Fibroblast of skin of left biceps (primary cell): ENCODE measurements around the gene CFP.
"Not testable (repeated sequence)": the region's sequence is repeated elsewhere in the genome, so short reads cannot be mapped to it uniquely, and the experiment has no call there.

Experiments used
- DNase-seq, 2 experiments: peaks; one replicate each; pipeline ENCODE4 v3.0.0-alpha.2; 2013; ENCODE audit warnings: low read depth in 2 of 2

The CFP gene

DNA sequence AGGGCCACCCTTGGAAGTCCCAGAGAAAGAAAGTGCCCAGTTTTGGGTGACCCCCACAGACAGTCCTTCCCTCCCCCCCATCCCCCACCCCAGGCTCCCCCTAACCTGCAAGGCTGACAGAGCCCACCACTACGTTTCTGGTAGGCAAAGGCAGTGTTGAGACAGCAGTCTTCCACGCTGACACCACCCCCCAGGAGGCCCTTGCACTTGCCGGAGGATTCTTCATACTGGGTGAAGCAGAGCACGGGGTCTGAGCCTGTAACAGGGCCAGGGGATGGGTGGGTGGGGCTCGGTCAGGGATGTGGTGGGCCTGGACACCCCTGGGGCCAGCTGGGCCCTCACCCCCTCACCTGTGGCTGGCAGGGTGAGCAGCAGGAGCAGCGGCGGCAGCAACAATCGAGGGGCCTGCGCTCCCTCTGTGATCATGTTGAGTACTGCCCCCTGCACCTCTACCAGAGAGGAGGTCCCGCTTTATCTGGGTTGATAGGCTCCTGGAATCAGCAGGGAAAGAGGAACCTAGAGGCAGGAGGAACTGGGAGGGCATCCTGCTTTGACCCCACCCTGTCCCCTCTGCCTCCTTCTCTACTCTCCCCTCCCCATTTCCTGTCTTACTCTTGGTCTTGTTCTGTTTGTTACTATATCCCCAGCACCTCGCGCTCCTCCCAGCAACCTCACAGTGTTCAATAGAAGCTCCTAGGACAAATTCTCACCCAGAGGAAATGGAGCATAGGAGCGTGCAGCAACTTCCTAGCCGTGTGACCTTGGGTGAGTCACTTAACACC, at the start of gene CFP:
Gene CFP, minus strand, starts transcription at position 512 of the 782 bp plus-strand sequence. Its CDS starts 86 bp downstream, at position 426.
- no peak for DNase-seq

DNA sequence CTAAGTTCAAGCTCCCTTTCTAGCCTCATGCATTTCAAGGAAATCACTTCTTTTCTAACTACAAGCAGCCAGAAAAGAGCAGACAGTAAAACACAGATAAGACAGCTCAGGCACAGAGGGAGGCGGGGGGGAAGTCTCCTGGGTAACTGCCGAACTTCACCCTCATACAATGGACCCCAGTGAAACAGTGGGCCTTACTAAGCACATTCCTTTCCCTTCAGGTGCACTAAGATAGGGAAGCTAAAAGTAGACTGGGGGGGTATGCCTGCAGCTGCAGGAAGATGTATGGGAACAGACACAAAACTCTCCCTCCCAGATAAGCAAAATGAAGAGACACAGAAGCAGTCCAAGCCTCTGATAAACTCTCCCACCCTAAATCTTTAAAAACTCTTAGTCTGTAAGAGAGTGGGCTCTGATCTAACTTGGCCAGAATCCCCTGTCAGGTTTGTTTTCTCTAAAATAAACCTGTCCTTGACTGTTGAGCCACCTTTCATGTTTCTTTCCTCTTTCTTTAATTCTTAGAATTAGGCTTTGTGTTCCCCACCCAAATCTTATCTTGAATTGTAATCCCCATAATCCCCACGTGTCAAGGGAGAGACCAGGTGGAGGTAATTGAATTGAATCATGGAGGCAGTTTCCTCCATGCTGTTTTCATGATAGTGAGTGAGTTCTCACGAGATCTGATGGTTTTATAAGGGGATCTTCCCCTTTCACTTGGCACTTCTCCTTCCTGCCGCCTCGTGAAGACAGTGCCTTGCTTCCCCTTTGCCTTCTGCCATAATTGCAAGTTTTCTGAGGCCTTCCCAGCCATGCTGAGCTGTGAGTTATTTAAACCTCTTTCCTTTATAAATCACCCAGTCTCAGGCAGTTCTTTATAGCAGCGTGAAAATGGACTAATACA, 46.5 kb upstream of the CFP start:
- not testable (repeated sequence) for DNase-seq

DNA sequence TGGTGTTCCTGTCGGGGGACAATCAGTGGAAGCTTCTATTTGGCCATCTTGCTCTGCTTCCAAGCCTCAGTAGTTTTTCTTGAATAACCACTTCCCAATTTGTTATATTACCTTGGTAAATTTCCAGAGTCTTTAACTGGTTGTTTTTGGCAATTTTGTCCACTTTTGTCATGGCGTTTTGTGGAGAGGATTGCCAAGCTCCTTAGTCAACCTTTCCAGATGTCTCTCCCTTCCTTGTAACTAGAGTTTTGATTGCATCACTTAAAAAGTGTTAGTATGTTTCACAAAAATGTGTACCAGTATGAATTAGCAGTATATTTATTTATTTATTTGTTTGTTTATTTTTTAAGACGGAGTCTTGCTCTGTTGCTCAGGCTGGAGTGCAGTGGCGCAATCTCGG, 45.0 kb upstream of the CFP start:
- no peak for DNase-seq

DNA sequence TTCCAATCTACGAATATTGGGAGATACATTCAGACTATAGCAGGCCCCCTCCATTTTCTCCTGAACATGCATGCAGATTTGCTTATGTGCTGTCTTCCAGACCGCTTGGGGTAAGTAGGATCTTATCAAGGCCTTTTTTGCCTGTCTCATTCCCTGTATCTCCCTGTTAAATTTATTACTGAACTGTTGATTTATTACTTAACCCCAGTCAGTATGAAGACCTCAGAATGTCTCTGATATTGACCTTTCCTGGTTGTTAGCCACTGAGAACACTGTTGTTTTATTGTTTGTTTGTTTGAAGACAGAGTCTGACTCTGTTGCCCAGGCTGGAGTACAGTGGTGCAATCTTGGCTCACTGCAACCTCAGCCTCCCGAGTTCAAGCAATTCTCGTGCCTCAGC, 36.1 kb upstream of the CFP start:
- not testable (repeated sequence) for DNase-seq

DNA sequence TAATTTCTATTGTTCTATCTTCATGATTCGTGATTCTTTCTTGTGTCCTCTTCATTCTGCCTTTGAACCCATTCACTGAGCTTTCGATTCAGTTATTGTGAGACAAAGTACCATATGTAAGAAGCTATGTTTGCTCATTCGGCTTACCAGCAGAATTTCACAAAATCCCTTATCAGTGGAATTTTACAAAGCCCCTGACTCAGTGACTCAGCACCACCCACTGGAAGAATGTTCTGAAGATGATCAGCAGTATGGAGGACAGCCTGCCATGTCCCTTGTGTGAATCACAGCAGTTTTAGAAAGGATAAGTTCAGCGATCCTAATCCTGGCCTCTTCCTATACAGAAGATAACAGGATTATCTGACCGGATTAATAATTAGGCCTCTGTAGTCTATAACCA, 35.0 kb upstream of the CFP start:
- no peak for DNase-seq

DNA sequence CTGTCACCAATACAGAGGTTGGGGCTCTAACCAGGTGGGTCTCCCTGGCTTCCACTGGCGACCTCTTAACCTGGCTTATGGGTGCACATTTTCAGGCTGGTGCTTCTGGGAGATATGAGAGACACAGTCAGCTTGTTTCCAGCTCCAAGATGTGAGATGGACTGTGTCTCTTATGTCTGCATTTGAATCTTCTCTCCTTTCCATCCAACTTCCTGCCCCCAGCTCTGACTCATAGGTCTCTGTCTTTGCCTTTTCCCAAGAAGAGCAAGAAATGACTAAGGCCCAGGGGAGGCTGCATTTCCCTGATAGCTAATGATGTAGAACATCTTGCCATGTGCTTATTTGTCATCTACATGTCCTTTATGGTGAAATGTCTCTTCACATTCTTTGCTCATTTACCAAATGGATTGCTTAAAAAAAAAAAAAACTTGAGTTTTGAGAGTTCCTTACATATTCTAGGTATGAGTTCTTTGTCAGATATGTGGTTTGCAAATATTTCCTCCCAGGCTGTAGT, 32.5 kb upstream of the CFP start:
- peak; percentile 82 to 87 for DNase-seq

DNA sequence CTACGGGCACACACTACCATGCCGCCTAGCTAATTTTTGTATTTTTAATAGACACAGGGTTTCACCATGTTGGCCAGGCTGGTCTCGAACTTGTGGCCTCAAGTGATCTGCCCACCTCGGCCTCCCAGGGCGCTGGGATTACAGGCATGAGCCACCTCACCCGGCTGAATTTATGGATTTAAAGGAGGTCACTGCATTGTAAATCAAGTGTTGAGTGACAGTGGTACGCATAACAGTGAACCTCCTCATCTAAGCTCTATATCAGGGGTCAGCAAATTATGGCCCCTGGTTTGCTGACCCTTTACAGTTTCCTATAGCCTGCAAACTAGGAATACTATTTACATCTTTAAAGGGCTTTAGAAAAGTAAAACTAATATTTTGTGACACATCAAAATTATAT, 31.8 kb upstream of the CFP start:
- DNase-seq: no peak

DNA sequence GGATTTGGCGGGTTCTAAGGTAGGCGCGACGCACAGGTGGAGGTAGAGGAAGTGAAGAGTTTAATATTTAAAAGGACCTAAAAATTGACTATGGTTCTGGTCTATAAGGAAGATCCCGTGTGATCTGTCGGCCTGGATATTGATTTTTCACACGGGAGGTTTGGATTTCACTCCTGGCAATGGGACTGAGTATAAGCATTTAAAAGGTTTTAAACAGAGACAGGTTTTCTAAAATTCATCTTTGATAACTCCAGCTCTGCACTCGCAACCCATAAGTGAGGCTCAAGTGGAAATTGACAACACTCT, 29.6 kb upstream of the CFP start:
- no peak for DNase-seq

DNA sequence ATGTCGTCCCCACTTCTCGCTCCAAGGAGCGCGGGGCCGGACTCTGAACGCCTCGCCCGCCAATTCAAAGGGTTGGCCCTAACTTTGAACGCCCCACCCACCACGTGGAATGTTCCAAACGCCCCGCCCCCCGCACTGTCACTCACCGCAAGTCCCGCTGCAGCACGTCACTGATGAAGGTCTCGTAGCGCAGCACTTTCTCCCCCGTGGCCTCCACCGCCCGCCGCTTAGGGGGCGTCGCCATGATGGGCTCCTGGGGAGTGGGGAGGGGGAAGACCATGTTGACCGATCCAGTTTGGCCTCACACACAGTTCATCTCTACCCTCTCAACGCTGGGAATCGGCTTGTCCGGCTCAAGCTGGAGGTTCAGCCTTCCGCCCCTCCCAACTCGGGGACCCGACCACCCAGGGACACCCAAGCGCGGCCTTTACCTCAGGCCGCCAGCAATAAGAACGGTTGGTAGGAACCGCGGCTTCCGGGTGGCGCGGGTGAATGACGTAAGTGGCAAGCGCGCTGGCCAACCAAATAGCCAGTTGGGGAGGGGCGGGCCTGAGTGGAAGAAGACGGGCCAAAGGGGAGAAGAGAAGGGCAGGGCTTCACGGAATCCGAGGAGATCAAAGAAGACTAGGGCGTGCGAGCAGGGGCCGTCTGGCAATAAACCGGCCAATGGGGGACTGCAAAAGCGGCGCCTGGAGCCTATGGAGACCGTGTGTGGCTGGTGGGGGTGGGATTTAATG, 29.1 kb upstream of the CFP start, which contains the start of gene UXT:
Gene UXT, minus strand, starts transcription at position 497 of the 737 bp plus-strand sequence. Its CDS starts 253 bp downstream, at position 244.
- DNase-seq: peak; percentile 91 to 92

DNA sequence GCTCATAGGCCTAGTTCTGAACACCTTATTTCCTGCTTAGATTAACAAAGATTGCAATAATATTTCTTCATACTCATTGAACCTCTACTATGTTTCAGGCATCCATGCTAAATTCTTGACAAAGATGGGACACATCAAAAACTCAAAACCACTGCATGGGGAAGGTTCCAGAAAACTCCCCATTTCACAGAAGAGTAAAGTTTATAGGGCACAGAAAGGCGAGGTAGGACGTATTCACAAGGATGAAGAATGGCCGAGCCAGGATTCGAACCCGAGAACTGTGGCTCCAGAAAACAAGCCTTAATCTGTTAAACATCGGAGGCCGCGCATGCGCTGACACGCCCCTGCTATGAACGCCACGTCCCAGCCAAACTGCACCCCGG, 28.6 kb upstream of the CFP start:
- no peak for DNase-seq

DNA sequence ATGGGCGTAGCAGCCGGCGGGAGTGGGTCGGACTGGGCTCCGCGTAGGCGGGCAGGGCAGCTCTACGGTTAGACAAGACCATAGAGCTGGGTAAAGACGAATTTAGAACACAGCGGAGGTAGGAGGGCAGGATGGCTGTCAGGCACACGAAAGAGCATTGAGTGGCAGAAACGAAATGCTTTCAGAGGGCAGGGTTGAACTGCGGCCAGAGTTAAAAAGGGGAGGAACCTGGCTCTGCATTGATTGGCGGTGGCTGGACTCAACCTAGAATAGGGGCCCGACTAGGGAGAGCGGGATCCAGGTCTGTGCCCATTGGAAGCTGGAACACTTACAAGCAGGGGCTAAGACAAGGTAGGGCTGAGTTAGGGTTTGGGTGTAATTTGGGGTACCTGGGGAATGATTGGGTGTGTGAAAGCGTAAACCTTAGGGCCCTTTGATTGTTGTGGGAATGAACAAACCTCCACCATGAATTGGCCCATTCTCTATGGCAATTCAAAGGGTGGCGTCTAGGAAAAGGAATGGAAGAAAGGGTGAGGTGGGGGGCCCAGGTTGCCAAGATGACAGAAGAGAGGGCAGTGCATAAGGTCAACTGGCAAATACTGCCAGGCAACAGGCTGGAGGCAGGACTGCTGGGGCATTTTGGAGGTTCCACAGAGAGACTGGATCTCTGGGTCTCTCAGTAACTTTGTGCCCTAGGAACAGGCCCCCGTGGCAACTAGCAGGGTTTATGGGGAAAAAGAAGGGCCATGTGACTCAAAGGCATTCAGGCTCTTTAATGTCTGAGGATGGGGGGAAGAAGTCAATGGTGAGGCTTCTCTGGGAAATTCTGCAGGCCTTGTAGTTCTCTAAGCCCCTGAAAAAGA, 21.5 kb upstream of the CFP start:
- DNase-seq: no peak

DNA sequence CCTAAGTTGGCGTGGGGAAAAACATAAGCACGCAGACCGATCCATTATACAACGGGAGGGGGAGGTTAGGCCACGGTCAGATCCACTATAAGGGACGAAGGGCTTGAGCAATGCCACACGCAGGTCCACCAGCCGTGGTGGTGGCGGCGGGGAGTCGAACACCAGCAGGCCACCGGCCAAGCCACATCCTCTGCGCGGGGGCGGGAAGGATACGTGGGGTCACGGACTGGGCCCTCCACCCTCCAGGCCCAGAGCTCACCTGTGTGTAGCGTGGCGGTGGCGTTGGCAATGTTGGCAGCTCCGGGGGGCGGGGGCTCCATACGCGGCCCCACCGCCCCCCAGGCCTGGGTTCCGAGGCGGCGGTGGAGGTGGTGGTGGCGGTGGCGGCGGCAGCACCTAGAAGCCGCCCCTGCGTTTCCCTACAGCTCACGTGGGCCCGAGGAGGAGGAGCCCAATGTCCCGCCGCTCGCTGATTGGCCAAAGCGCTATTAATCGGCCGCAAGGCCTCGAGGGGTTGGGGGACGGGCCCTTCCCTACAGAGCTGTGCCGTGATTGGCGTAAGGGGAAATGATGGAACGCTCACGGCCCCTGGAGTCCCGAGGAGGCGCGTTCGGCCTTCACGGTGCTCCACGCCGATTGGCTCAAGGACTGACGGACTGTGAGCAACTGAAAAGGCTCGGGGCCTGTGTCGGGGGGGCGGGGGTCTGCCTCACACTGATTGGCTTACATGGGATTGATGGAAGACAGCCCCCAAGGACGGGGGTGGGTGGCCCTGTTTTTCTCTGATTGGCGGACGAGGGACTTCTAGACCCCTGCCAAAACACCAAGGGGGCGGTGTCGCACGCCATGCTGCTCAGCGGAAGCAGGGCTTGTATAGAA, 20.7 kb upstream of the CFP start, which contains the start of gene ELK1:
Gene ELK1, minus strand, starts transcription at position 400 of the 879 bp plus-strand sequence. CDS start 9,122 bp downstream, outside the sequence.
- peak; percentile 96 for DNase-seq

DNA sequence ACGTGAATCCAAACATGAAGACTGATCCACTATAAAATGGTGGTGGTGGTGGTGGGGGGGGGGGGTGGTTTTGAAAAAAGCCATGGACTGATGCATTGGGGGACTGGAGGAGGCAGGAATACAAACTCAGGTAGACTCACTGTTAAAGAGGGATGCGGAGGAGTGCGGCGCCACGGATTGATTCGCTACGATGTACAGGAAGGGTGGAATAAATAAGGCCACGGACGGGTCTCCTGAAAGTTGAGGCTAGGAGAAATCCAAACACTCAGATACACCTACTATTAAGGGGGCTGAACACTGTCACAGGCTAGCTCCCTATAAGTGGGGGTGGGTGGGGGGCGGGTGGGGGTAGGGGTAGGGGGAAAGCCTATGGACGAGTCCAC, 20.0 kb upstream of the CFP start:
- DNase-seq: no peak

DNA sequence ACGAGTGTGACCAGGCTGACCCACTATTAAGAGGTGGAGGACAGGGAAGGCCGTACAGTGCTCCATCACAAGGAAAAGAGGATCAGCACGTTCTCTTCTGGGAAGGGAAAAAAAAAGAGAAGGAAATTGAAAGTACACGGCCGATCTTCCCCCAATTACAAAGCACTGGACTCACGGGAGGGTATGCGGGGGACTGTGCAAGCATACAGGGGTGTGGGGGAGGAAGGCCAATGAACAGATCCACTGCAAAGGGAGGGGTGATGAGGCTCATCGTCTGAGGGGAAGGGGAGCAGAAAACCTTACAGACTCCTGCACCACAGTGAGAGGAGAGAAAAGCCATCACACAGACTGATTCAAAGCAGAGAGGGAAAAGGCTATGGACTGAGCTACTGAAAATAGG, 19.5 kb upstream of the CFP start:
- no peak for DNase-seq

DNA sequence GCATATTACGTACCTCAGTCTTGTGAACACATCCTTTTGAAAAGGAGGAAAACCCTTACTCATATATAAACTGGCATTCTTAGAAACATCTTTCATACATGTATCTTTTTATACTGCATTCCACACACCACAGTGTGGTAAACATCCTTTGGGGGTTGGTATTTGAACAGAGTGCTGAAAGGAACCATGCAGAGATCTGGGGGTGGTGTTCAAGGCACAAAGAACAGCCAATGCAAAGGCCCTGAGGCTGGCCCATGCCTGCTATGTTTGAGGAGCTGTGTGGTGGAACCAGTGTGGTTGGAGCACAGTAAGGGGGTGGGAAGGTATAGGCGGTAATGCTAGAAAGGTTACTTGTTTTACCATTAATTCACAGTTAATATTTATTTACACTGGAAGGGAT, 18.6 kb upstream of the CFP start:
- no peak for DNase-seq

DNA sequence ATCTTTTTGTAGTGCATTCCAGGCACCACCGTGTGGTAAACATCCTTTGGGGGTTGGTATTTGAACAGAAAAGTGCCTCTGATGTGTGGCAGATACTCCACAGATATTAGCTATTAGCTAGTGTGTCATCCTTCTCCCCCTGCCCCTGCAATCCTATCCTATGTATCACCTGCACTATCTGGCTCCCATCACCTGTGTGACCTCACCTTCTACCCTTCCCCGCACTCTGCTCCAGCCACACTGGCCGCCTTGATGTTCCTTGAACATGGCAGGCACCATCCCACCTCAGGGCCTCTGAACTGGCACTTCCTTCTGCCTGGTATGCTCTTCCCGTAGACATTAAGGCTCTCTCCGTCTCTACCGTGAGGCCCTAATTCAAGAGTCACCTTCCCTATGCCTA, 16.9 kb upstream of the CFP start:
- no peak for DNase-seq

DNA sequence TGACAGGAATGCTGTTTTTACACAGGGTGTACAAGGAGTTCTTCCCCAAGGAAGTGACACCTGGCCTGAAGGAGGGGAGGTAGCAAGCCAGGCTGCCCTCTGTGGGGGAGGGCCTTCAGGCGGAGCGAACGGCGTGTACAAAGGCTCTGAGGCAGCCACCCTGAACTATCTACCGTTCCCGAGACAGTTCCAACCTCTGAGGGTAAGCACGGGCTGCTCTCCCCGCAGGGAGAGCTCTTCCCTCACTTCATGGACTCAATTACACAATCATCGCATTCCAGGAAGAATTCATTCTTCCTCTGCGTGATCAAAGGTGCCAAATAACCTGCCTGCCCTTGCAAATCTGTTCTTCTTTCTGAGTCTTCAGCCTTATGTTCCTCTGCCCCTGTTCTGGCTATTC, 15.8 kb upstream of the CFP start:
- no peak for DNase-seq

DNA sequence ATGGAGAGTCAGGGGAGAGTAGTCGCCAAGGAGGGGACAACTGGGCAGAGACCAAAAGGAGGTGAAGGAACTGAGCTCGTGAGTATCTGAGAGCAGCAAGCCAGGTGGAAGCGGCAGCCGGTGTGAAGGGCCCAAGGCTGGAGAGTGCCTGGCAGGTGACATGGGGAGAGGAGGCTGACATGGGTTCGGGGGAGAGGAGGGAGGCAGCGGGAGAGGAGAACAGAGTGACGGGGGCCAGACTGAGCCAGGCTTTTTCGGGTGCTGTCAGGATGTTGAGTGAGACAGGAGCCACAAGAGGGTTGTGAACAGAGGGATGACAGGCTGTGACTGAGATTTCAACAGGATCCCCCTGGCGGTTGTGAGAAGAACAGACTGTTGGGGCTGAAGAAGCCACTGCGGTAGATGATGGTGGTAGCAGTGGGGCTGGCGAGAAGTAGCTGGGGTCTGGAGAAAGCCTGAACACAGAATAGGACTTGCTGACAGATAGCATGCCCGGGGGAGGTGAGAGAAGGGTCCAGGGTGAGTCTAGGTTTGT, 14.9 kb upstream of the CFP start:
- no peak for DNase-seq

DNA sequence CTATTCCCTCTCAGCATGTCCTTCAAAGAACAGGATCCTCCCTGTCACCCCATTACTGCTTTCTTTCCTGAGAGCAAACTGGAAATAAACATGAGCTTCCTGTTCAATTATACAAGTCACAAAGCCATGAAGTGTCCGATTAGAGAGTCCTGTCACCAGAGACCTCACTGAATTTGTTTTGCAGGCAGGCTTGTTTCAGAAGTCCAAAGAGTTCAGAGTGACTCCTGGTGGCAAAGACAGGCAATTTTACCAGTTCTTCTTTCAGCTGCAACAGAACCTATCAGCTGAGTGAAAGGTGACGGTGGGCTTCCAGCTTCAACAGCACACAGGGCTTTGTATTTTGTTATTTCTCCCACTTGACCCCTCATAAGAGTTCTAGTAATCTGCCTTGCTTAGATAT, 14.2 kb upstream of the CFP start:
- DNase-seq: no peak

DNA sequence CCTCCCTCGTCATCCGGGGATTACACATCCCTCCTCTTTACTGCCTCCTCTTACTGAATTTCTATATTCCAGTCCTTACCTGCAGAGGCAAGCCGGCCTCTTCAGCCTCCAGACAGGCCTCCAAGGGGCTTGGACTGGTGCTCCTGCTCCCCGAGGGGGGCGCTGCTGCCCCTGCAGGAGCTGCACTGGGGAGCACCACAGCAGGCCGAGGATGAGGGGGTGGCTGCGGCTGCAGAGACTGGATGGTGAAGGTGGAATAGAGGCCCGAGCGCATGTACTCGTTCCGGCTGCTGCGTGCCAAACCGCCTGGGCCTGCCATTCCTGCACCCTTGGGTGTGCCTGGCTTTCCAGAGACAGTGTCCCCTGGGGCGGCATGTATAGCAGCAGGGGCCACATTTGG, 9.1 kb upstream of the CFP start:
- DNase-seq: no peak
